CD4-positive, alpha-beta T cell (primary cell): Measurements from ENCODE around the gene ZNF677. TPM values are rescaled to one million over a fixed set of nuclear protein-coding genes. Genes with fewer than 3 reads are reported as not detected.

ENCODE experiments used
- ATAC-seq: fragments of 200-7000 bp; cut with Tn5 transposase; one replicate; pipeline ENCODE4 v1.10.0; 2022; ENCODE audit warnings: mild to moderate bottlenecking; ENCODE audit not compliant: poor library complexity
- CTCF ChIA-PET: fragments of 350-600 bp; sonication (Branson Sonifier 250); formaldehyde crosslinking; loops from one replicate; lab custom pipeline; 2021; ENCODE audit warnings: antibody characterized with exemption, inconsistent platforms; lab: Charles Lee
- POLR2A ChIA-PET: fragments of 350-600 bp; sonication (Branson Sonifier 250); formaldehyde crosslinking; loops from one replicate; lab custom pipeline; 2021; ENCODE audit warnings: antibody characterized with exemption, inconsistent platforms; lab: Charles Lee
- DNase-seq, 14 experiments: peaks; one replicate each; pipeline ENCODE4 v3.0.0-alpha.2; 2013 to 2020; ENCODE audit warnings: mixed read lengths in 2 of 14
- H3K27ac ChIP-seq, 2 donors: one replicate each; pipeline versions ENCODE4 v1.5.1 to v1.7.0; 2013; ENCODE audit warnings: low read length in 2 of 2, low read depth in 1 of 2, mild to moderate bottlenecking in 1 of 2
- H3K27me3 ChIP-seq, 2 experiments: 1 replicate in 1 of 2; 2 replicates in 1 of 2; pipeline versions ENCODE4 v1.6.1 to v1.7.0; 2013; ENCODE audit warnings: low read length in 2 of 2, control low read depth in 1 of 2, mild to moderate bottlenecking in 1 of 2, moderate library complexity in 1 of 2; ENCODE audit not compliant: insufficient read depth in 2 of 2, control insufficient read depth in 1 of 2
- H3K36me3 ChIP-seq: one replicate; pipeline ENCODE4 v1.6.1; 2013; ENCODE audit warnings: low read length, control low read depth; ENCODE audit not compliant: insufficient read depth
- H3K4me1 ChIP-seq: one replicate; pipeline ENCODE4 v1.6.1; 2013; ENCODE audit warnings: low read length, control low read depth; ENCODE audit not compliant: insufficient read depth
- H3K4me3 ChIP-seq: one replicate; pipeline ENCODE4 v1.5.1; 2013; ENCODE audit warnings: mild to moderate bottlenecking, low read length, moderate library complexity
- H3K9me3 ChIP-seq, 2 experiments: 1 replicate in 1 of 2; 2 replicates in 1 of 2; pipeline versions ENCODE4 v1.6.1 to v1.7.0; 2013; ENCODE audit warnings: low read length in 2 of 2, mild to moderate bottlenecking in 2 of 2, control low read depth in 1 of 2, moderate library complexity in 1 of 2; ENCODE audit not compliant: control insufficient read depth in 1 of 2, insufficient read depth in 1 of 2
- H3K27ac Mint-ChIP-seq: one replicate; pipeline ENCODE4 v1.8.0; 2020; ENCODE audit warnings: mixed read lengths
- H3K27me3 Mint-ChIP-seq: one replicate; pipeline ENCODE4 v1.8.0; 2021; ENCODE audit warnings: mixed read lengths
- H3K36me3 Mint-ChIP-seq: one replicate; pipeline ENCODE4 v1.8.0; 2021; ENCODE audit warnings: low read depth, mixed read lengths
- H3K4me1 Mint-ChIP-seq: one replicate; pipeline ENCODE4 v1.8.0; 2021; ENCODE audit warnings: low read depth, mixed read lengths
- H3K4me3 Mint-ChIP-seq: one replicate; pipeline ENCODE4 v1.8.0; 2020; ENCODE audit warnings: mild to moderate bottlenecking, mixed read lengths
- H3K9me3 Mint-ChIP-seq: one replicate; pipeline ENCODE4 v1.8.0; 2020; ENCODE audit warnings: mixed read lengths
- intact Hi-C, 2 experiments: fragments of 100-400 bp; cut with DNase I in 1 of 2; cut with micrococcal nuclease in 1 of 2; formaldehyde crosslinking; loops; one replicate each; pipeline versions ENCODE4 v1.15.1 to v1.9.0; 2023 to 2025; cut with DNase I, micrococcal nuclease
- total RNA-seq, 174 experiments: library from RNA in 2 of 174; stranded (reverse) in 2 of 174; gene quantifications; one replicate each; pipeline ENCODE4 v1.2.3 and lab custom pipeline; 2021 to 2026
- TF ChIP-seq, protein P1 (sequence below): fragments of 200-600 bp; IDR thresholded peaks from one replicate; pipeline ENCODE4 v1.8.0; 2022; ENCODE audit warnings: antibody characterized with exemption, mild to moderate bottlenecking

The ZNF677 gene
- total RNA-seq, 2 experiments from 2014 or later = 5.2 to 6.4 TPM

DNA sequence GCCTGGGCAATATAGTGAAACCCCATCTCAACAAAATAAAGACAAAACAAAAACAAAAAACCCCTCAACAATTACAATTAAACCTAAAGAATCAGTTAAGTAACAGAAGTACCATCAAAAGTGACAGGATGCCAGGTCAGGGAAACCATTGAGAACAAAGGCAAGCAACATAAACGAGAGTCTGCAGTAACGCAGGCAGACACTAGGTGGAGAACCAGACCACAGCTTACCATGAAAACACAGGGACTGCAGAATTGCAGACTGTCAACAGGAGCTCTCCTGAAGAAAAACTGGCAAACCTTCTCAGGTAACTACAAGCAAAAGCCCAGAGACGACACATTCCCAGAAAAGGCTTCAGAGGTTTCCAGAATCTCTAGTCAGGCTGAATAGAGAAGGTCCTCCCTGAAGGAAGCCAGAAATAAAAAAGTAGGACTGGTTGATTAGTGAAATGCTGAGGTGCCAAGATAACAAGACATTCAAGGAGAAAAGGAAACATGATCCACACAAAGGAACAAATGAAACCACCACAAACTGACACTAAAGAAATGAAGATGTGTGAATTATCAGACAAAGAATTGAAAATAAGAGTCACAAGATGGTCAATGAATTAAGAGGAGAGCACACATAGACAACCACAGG, 59.3 kb downstream of the ZNF677 start:
- peak overlapping the region; percentile 95 for H3K4me3 Mint-ChIP-seq

DNA sequence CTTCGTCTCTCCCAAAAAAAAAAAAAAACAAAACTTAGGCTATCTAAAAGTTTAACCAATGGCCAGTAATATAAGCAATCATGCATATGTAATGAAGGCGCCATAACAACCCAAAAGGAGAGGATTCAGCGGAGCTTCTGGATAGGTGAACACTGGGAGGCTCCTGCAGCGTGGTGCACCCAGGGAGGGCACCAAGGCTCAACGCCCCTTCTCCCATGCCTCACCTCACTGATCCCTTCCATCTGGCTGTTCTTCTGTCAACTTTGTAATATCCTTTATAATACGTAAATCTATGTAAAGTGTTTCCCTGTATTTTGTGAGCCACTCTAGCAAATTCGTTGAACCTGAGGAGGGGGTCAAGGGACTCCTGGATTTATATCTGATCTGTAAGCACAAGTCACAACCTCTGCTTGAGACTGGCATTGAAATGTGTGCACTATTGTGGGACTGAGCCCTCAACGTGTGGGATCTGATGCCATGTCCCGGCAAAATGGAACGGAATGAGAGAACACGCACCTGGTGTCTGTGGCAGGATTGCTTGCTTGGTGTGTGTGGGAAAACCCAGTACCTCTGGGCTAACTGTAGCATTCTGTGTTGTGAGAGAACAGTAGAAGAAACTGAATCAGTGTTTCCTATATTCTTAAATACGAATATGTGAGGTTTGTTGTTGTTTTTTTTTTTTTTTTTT, 61.0 kb downstream of the ZNF677 start:
- Mint-ChIP-seq H3K9me3 (peaks cover 2% of the 10 kb centered on the region), H3K4me1 (peaks cover 42% of the 10 kb centered on the region), H3K4me3 (peak overlapping the region; percentile 94), H3K27me3 (no peaks in the 10 kb centered on the region), H3K36me3 (peaks cover 66% of the 10 kb centered on the region), H3K27ac (peak overlapping the region; percentile 88)
- CTCF ChIA-PET = no interaction called here
- Histone ChIP-seq H3K27ac (no peak overlapping the region), H3K27me3 (peaks cover 0 to 2% of the 10 kb centered on the region in 2 experiments), H3K4me3 (peak overlapping the region; percentile 68), H3K9me3 (peaks cover 12 to 57% of the 10 kb centered on the region in 2 experiments), H3K36me3 (peaks cover 7% of the 10 kb centered on the region), H3K4me1 (peaks cover 28% of the 10 kb centered on the region)
- intact Hi-C loops = loop anchor here (1.0 to 10.0 kb wide), 5 partner anchors 34 to 456 kb away; partner anchors contain the start of genes ZNF160 (in 1 of the 2), ZNF347 (in 1 of the 2), ZNF525 (in 1 of the 2) and ZNF611 (in 1 of the 2)
- POLR2A ChIA-PET = no interaction called here
- TF ChIP-seq, protein P1, sequence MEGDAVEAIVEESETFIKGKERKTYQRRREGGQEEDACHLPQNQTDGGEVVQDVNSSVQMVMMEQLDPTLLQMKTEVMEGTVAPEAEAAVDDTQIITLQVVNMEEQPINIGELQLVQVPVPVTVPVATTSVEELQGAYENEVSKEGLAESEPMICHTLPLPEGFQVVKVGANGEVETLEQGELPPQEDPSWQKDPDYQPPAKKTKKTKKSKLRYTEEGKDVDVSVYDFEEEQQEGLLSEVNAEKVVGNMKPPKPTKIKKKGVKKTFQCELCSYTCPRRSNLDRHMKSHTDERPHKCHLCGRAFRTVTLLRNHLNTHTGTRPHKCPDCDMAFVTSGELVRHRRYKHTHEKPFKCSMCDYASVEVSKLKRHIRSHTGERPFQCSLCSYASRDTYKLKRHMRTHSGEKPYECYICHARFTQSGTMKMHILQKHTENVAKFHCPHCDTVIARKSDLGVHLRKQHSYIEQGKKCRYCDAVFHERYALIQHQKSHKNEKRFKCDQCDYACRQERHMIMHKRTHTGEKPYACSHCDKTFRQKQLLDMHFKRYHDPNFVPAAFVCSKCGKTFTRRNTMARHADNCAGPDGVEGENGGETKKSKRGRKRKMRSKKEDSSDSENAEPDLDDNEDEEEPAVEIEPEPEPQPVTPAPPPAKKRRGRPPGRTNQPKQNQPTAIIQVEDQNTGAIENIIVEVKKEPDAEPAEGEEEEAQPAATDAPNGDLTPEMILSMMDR = no peak
- ATAC-seq (no peak), DNase-seq (no peak)

More for the DNA sequence above, 59.3 kb downstream of the ZNF677 start:
- Mint-ChIP-seq H3K36me3 (peaks cover 74% of the 10 kb centered on the region), H3K27me3 (no peaks in the 10 kb centered on the region), H3K27ac (peak overlapping the region; percentile 92), H3K9me3 (peaks cover 2% of the 10 kb centered on the region), H3K4me1 (peaks cover 42% of the 10 kb centered on the region)
- peaks cover 17% of the 10 kb centered on the region for H3K36me3 ChIP-seq
- H3K27me3 ChIP-seq = peaks cover 0 to 2% of the 10 kb centered on the region in 2 experiments
- peak; percentile 53 to 89 (median 66) for DNase-seq
- no peak overlapping the region for H3K4me3 ChIP-seq
- H3K27ac ChIP-seq = no peak overlapping the region
- CTCF ChIA-PET = interaction anchor here (0.6 to 1.5 kb wide), 9 partner anchors 38 to 321 kb away, joined by 3 to 6 read pairs (median 4); partner anchors contain the start of gene ZNF677
- ATAC-seq = peak; percentile 59
- TF ChIP-seq, protein P1 = peak; percentile 97
- intact Hi-C loops = loop anchor here (1.0 to 10.0 kb wide), 14 partner anchors 57 to 832 kb away; partner anchors contain the start of genes ZNF765 (in 2 of the 2), ZNF845 (in 2 of the 2), ZNF160 (in 1 of the 2) and ZNF525 (in 1 of the 2)
- peaks cover 28% of the 10 kb centered on the region for H3K4me1 ChIP-seq
- POLR2A ChIA-PET = interaction anchor here (1.0 to 1.8 kb wide), 5 partner anchors 36 to 325 kb away, joined by 3 to 7 read pairs (median 3); partner anchors contain the start of gene ZNF347
- peaks cover 29 to 65% of the 10 kb centered on the region in 2 experiments for H3K9me3 ChIP-seq

DNA sequence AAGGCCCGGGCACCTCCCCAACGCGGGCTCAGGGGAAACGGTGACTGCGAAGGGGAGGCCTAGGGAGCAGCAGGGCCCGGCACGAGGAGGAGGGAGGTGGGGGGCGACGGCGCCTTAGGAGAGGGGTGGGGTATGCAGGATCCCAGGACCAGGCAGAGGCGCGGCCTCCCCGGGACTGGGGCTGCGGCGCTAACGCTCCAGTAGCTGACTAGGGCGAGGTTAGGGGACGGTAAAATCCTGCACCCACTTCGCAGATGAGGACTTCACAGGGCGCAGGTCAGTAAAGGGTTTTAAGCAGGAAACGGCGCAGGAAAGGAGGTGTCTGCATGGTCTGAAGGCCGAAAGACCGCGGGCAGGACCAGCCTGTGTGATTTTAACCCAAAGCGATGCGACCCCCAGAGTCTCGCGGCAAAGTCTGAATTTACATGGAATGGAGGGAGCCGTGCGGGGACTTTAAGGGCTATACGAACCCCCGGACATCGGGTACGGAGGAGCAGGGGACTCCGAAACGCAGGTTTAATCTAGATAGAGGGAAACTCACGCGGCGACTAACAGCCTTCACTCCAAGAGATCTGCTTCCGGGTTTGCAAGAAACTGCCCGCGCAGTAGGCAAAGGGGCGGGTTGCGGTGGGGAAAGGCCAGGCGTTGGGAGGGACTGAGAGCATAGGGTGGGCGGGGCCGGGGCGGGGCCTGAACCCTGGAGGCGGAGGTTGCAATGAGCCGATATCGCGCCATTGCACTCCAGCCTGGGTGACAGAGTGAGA, 61.7 kb downstream of the ZNF677 start, which contains the start of gene ZNF665:
Gene ZNF665 (minus strand): TSS at position 588 of the 764 bp plus-strand sequence. CDS start 10,460 bp downstream, outside the sequence.
- Histone ChIP-seq H3K4me1 (peaks cover 25% of the 10 kb centered on the region), H3K36me3 (peaks cover 5% of the 10 kb centered on the region), H3K4me3 (peak within 1 kb of the TSS; percentile 68), H3K9me3 (peaks cover 5 to 50% of the 10 kb centered on the region in 2 experiments), H3K27ac (peak within 1 kb of the TSS; percentile 37 to 58), H3K27me3 (peaks cover 0 to 2% of the 10 kb centered on the region in 2 experiments)
- Mint-ChIP-seq H3K9me3 (peaks cover 2% of the 10 kb centered on the region), H3K4me1 (peaks cover 42% of the 10 kb centered on the region), H3K27ac (peak within 1 kb of the TSS; percentile 88), H3K36me3 (peaks cover 59% of the 10 kb centered on the region), H3K4me3 (peak within 1 kb of the TSS; percentile 94), H3K27me3 (no peaks in the 10 kb centered on the region)
- peak; percentile 51 for ATAC-seq
- intact Hi-C loops = loop anchor here (1.0 to 10.0 kb wide), 5 partner anchors 34 to 456 kb away; partner anchors contain the start of genes ZNF160 (in 1 of the 2), ZNF347 (in 1 of the 2), ZNF525 (in 1 of the 2) and ZNF611 (in 1 of the 2)
- TF ChIP-seq, protein P1 = no peak
- peak; percentile 43 to 90 (median 68) for DNase-seq
- CTCF ChIA-PET = no interaction called here
- POLR2A ChIA-PET = no interaction called here
